ENCODE measurements around the gene C8G.

The C8G gene

DNA sequence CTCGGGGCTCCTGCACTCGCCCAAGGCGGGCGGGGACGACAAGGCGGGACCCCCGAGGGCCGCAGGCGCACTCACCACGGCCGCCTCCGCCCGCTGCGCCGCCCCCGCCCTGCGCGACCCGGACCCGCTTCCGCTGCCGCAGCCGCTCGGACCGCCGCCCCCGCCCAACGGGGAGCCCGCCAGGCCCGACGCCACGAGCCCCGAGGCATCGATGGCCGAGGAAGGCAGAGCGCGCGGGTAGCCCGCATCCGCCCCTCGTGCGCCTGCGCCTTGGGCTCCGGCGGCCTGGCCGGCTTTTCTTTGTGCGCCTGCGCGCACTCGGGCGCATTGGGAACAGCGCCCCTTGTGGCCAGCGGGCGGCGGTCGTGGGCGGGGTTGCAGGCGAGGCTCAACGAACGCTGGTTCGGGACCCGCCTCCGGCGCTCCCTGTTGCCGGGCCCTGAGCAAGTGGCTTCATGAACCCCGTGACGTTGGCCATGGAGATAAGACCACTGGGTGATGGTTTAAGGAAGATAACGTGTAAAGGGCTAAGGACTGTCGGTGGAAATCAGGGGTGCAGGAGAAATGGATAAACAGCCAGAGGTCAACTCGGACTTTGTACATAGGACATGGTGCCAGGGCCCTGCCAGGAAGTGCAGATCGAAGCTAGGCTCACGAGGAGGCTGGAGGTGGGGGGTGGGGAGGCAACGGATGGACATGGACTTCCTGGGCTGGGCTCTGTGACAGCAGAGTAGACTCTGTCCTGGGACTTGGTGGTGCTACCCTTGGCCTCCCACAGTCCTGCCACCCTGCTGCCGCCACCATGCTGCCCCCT, at the start of gene C8G, which contains the start of gene FBXW5:
Gene C8G, plus strand, starts transcription at position 725 of the 814 bp plus-strand sequence. Its CDS starts 78 bp downstream, at position 803.
Gene FBXW5, minus strand, starts transcription at position 220 of the 814 bp plus-strand sequence. CDS start 655 bp downstream, outside the sequence.
- DNase-seq (ENCODE audit: low spot score): peak; percentile 95

GRCh38 chr9:136896027-136896426, 49.0 kb upstream of the C8G start:
- no peak for DNase-seq (ENCODE audit: low spot score)

DNA sequence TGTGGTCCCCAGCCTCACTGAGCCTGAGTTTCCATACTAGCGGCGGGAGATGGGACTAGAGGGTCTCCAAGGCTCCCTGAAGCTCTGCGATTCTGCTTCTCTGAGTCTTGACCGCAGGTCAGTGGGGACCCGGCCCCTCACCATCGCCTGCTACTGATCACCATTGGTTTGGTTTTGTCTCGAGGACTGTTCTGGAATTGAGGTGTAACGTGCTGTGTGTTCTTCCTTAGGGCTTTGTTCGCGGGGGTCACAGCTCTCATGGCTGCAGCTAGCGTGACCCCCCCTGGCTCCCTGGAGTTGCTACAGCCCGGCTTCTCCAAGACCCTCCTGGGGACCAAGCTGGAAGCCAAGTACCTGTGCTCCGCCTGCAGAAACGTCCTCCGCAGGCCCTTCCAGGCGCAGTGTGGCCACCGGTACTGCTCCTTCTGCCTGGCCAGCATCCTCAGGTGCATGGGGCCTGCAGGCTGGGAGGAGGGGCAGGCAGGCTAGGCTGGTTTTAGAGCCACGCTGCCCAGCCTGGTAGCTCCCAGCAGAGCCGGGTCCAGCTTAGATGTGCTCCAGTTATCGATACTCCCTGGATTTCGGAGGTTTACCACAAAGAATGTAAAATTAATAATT, 46.5 kb upstream of the C8G start:
- no peak for DNase-seq (ENCODE audit: low spot score)

DNA sequence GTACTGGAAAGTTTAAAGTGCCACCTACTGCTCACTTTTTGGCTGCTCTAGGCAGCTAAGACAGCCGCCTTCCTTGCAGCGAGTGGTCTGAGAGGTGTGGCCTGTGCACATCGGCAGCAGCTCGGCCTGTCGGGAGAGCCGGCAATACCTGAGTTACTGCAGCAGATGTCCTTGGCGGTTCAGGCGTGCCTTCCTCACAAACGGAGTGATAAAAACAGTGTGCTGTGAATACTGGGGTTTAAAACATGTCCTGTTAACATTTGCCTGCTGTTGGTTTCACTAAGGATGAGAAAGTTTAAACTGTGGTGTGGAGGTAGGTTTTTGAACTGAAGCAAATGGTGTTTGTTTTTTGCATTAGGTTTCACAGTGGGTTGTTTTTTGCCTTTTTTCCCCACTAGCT, 45.8 kb upstream of the C8G start:
- DNase-seq (ENCODE audit: low spot score): no peak

DNA sequence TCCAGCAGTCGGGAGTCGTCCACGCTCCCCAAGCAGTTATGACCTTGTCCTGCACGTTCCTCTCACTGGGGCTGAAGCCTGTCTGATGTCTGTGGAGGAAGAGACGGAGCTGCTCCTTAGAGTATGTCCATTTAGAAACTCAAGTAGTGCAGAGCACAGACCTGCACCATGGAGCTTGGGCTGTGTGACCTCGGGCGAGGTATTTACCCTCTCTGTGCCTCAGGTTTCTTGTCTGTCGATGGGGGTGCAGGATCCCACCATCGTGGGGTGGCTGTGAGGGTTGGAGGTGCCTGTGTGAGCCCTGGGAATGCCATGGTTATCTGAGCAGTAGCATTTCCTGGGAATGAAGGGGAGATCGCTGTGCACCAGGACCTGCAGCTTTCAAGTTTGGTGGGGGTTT, 44.5 kb upstream of the C8G start:
- no peak for DNase-seq (ENCODE audit: low spot score)

DNA sequence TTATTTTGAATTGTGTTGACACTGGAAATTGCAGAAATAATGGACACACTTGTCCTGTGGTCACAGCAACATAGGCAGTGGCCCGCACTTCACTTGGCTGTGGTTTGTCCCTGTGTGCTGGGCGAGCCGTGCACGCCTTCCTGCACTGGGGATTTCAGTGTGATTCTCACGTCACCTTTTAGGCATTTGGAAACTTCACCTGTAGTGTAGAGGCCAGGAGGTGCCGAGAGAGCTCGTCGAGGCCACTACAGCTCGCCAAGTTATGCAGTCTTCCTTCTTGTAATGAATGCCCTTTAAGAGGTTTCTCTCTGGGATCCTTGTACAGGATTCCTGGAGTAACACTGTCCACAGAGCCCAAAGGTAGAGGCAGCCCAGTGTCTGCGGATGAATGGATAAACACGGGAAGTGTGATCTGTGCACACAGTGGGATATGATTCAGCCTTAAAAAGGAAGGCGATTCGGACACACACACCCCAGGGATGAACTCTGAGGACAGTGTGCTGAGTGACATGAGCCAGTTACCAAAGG, 44.0 kb upstream of the C8G start:
- DNase-seq (ENCODE audit: low spot score): no peak

DNA sequence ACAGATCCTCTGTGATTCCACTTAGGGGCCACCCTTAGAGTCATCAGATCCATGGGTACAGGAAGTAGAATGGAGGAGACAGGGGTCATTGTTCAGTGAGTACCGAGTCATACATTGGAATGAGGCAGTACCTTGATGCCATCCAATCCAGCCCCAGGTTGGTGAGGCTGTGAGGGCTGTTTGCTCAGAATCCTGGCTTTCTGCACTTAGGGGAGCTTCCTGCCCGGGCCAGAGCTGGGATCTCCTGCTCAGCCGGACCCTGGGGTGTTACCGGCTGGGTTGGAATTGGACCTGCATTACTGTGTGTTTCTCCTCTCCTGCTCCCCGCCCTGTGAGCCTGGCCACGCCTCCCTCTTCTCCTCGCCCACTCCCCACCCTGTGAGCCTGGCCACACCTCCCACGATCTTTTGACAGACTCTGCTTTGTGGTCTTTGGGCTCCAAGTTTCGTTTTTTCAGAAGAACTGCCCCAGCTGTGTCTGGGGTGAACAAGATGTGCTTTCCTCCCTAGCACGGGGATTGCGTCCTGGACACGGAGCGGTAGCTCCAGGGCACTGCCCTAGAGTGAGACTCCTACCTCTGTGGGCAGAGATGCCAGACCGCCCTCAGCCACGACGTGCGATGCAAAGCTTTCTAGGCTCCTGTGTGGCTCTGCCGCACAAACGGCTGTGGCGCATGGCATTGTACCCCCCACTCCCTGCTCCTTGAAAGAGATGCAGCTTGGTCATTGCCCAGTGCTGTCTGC, 43.4 kb upstream of the C8G start:
- DNase-seq (ENCODE audit: low spot score): peak; percentile 80

DNA sequence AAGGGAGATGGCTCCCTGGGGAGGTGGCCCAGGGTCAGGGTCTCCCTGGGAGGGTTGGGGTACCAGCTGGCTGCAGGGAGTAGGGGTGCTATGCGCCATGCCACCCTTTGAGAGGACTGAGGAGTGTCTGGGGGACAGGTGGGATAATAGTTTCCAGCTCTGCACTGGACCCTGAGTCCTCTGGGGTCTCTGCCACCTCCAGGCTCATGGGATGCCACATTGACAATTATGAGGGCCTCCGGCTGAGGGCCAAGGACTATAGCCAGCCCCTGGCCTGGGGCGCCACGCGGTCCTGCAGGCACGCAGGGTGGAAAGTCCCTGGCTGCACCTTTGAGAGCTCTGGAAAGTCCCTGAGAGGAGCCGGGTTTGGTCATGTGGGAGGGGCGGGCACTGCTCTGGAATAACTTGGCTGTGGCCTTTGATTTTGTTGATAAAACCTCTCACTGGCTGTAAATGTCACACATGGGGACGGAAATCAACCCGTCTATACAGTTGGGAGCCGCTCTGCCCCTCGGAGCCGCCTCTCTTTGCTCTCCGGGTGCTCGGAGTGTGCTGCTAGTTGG, 42.7 kb upstream of the C8G start:
- DNase-seq (ENCODE audit: low spot score): peak; percentile 91

GRCh38 chr9:136903041-136903554, 41.9 kb upstream of the C8G start:
- no peak for DNase-seq (ENCODE audit: low spot score)

- DNase-seq (ENCODE audit: low spot score): no peak
These were observed 38.8 kb upstream of the C8G start for GRCh38 chr9:136906266-136906665.

DNA sequence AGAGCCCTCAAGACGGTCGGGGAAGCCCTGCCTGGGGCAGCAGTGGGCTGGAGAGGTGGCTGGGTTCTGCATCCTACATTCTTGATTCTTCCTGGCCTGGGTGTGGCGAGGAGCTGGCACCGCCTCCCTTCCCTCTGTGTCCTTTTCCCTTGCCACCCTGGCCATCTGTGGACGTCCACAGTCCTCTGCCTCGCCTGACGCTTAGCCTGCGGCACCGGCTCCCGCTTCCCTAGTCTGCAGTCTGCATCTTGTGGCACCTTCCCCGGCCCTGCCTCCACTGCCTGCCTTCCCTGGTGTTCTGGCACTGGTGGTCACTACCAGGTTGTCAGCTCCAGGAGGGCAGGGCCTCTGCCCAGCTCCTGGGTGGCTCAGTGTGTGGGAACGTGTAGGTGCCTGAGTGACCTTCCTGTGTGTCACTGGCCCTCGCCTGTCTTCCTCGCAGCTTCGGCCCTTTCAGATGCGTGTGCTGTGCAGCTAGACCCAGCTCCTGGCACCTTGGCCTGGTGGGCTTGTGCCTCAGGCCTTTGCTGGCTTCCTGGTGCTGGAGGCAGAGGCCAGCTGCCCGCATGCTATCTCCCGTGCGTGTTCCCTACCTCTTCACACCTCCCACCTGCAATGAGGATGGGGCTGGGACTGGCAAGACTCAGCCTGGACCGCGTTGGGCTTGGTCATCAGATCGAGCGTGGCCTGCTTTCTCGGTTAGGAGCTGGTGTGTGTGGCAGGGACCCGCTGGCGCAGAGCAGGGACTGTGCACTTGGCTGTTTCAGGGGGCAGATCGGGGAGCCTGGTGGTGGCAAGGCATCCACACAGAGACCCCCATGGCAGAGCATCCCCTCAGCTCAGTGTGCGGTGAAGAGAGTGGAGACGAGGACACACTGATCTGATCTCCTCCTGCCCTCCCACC, 37.8 kb upstream of the C8G start:
- DNase-seq (ENCODE audit: low spot score): no peak

- no peak for DNase-seq (ENCODE audit: low spot score)
These were observed 34.7 kb upstream of the C8G start for GRCh38 chr9:136910197-136910900.

DNA sequence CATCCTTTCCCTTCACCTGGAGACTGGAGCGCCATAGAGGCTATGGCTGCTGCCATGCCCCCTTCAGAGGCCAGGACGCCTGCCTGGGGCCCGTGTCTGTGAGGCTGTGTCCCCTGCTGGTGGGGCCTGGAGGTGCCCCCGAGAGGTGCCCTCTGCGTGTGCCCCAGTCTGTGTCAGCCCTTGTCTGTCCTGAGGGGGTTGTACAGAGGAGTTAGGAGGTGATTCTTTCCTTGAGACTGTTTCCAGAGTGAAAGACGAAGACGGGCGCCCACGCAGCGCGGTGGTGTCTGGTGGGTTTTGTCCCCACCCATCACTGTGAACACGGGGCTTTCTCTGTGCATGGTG, 34.2 kb upstream of the C8G start:
- no peak for DNase-seq (ENCODE audit: low spot score)

- DNase-seq (ENCODE audit: low spot score): no peak
These were observed 31.2 kb upstream of the C8G start for GRCh38 chr9:136913701-136914438.

GRCh38 chr9:136915632-136916329, 29.3 kb upstream of the C8G start:
- DNase-seq (ENCODE audit: low spot score): no peak

- DNase-seq (ENCODE audit: low spot score): no peak
These were observed 28.5 kb upstream of the C8G start for GRCh38 chr9:136916330-136917184.

GRCh38 chr9:136917902-136918301, 27.1 kb upstream of the C8G start:
- DNase-seq (ENCODE audit: low spot score): no peak

DNA sequence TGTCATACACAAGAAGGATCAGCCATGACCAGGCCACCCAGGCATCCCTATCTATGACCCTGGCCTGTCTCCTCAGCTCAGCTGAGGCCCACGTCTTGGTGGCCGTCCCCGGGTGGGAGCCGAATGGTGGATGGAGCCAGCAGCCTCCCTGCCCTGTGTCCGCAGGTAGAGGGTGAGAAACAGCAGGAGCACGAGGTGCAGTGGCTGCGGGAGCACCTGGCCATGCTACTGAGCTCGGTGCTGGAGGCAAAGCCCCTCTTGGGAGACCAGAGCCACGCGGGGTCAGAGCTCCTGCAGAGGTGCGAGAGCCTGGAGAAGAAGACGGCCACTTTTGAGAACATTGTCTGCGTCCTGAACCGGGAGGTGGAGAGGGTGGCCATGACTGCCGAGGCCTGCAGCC, 25.0 kb upstream of the C8G start:
- DNase-seq (ENCODE audit: low spot score): no peak

All from activated CD4-positive, alpha-beta T cell treated with anti-CD3 and anti-CD28 coated beads, Interleukin-2, Interleukin-4, amounts not matched to agents 100 ng/mL and 50 ng/mL, durations not matched to agents 16 hours and 8 hours (primary cell).